Neuronal stem cell (in vitro differentiated cells): ENCODE measurements around the gene TULP1.

ENCODE experiments used
- DNase-seq: peaks from one replicate; pipeline ENCODE4 v3.0.0-alpha.2; 2013; ENCODE audit warnings: low spot score
- H2AFZ ChIP-seq: one replicate; pipeline ENCODE4 v1.6.1; 2013; ENCODE audit warnings: mild to moderate bottlenecking, low read length, inconsistent platforms
- H2AK5ac ChIP-seq: 2 replicates; pipeline ENCODE4 v1.6.1; 2013; ENCODE audit warnings: low read depth, mild to moderate bottlenecking, inconsistent platforms, low read length, moderate library complexity, mixed read lengths
- H2BK120ac ChIP-seq: 2 replicates; pipeline ENCODE4 v1.6.1; 2013; ENCODE audit warnings: low read depth, mild to moderate bottlenecking, inconsistent platforms, low read length, moderate library complexity, mixed read lengths
- H2BK12ac ChIP-seq: one replicate; pipeline ENCODE4 v1.6.1; 2013; ENCODE audit warnings: low read length, inconsistent platforms
- H2BK15ac ChIP-seq: 2 replicates; pipeline ENCODE4 v1.6.1; 2013; ENCODE audit warnings: mild to moderate bottlenecking, low read length, inconsistent platforms, mixed read lengths
- H2BK5ac ChIP-seq: one replicate; pipeline ENCODE4 v1.6.1; 2013; ENCODE audit warnings: inconsistent platforms, mild to moderate bottlenecking, low read length, moderate library complexity
- H3K14ac ChIP-seq: one replicate; pipeline ENCODE4 v1.6.1; 2013; ENCODE audit warnings: low read length, inconsistent platforms
- H3K18ac ChIP-seq: 2 replicates; pipeline ENCODE4 v1.6.1; 2013; ENCODE audit warnings: low read length, inconsistent platforms
- H3K23ac ChIP-seq: 2 replicates; pipeline ENCODE4 v1.6.1; 2013; ENCODE audit warnings: low read depth, mild to moderate bottlenecking, mixed read lengths, low read length, inconsistent platforms; ENCODE audit not compliant: poor library complexity
- H3K27ac ChIP-seq: replicated peaks from 3 replicates; pipeline ENCODE4 v1.5.1; 2013; ENCODE audit warnings: low read length, inconsistent platforms
- H3K27me3 ChIP-seq, 3 experiments: 2 replicates each; pipeline ENCODE4 v1.6.1; 2013; ENCODE audit warnings: low read length in 3 of 3, mild to moderate bottlenecking in 2 of 3, inconsistent platforms in 1 of 3, low read depth in 1 of 3, mixed read lengths in 1 of 3, moderate library complexity in 1 of 3; ENCODE audit not compliant: control insufficient read depth in 3 of 3, insufficient read depth in 3 of 3
- H3K36me3 ChIP-seq, 2 donors: replicated peaks in 1 of 2; 2 replicates each; pipeline ENCODE4 v1.6.1; 2013; ENCODE audit warnings: low read length in 2 of 2; ENCODE audit not compliant: control insufficient read depth in 2 of 2, insufficient read depth in 2 of 2
- H3K4ac ChIP-seq: 2 replicates; pipeline ENCODE4 v1.6.1; 2013; ENCODE audit warnings: inconsistent platforms, mild to moderate bottlenecking, low read length, moderate library complexity
- H3K4me1 ChIP-seq, 2 donors: 1 replicate in 1 of 2; 2 replicates in 1 of 2; pipeline ENCODE4 v1.6.1; 2013; ENCODE audit warnings: low read length in 2 of 2, low read depth in 1 of 2; ENCODE audit not compliant: control insufficient read depth in 2 of 2, insufficient read depth in 1 of 2
- H3K4me2 ChIP-seq: one replicate; pipeline ENCODE4 v1.6.1; 2013; ENCODE audit warnings: mild to moderate bottlenecking, low read length, inconsistent platforms; ENCODE audit not compliant: insufficient read depth, poor library complexity, severe bottlenecking
- H3K4me3 ChIP-seq, 2 donors: 2 replicates each; pipeline ENCODE4 v1.5.1; 2013; ENCODE audit warnings: low read length in 2 of 2, mild to moderate bottlenecking in 2 of 2, inconsistent platforms in 1 of 2, moderate library complexity in 1 of 2
- H3K79me1 ChIP-seq: one replicate; pipeline ENCODE4 v1.6.1; 2013; ENCODE audit warnings: low read depth, mild to moderate bottlenecking, inconsistent platforms, low read length, moderate library complexity
- H3K9ac ChIP-seq: one replicate; pipeline ENCODE4 v1.6.1; 2013; ENCODE audit warnings: mild to moderate bottlenecking, low read depth, low read length, inconsistent platforms; ENCODE audit not compliant: poor library complexity
- H3K9me3 ChIP-seq, 2 donors: replicated peaks in 1 of 2; 2 replicates each; pipeline versions ENCODE3 to v1.6.1; 2013; ENCODE audit warnings: low read length in 2 of 2, mild to moderate bottlenecking in 2 of 2, inconsistent platforms in 1 of 2, low read depth in 1 of 2, mixed read lengths in 1 of 2, moderate library complexity in 1 of 2; ENCODE audit not compliant: control insufficient read depth in 2 of 2, insufficient read depth in 1 of 2
- H4K8ac ChIP-seq: one replicate; pipeline ENCODE4 v1.6.1; 2013; ENCODE audit warnings: low read depth, mild to moderate bottlenecking, inconsistent platforms, low read length, moderate library complexity
- H4K91ac ChIP-seq: one replicate; pipeline ENCODE4 v1.6.1; 2013; ENCODE audit warnings: low read length, low read depth, mild to moderate bottlenecking, inconsistent platforms; ENCODE audit not compliant: poor library complexity
- WGBS, 2 donors: extraction: QIAGEN DNeasy Blood & Tissue Kit; methylation state at CpG; one replicate each; pipeline ENCODE4 v1.1.7; 2013; ENCODE audit warnings: missing lambda C conversion rate in 2 of 2, mixed read lengths in 1 of 2; ENCODE audit not compliant: insufficient read length in 2 of 2, insufficient replicate concordance in 1 of 2; ENCODE audit errors: extremely low coverage in 2 of 2; 5-methylcytosine and 5-hydroxymethylcytosine counted together

Gene TULP1

DNA sequence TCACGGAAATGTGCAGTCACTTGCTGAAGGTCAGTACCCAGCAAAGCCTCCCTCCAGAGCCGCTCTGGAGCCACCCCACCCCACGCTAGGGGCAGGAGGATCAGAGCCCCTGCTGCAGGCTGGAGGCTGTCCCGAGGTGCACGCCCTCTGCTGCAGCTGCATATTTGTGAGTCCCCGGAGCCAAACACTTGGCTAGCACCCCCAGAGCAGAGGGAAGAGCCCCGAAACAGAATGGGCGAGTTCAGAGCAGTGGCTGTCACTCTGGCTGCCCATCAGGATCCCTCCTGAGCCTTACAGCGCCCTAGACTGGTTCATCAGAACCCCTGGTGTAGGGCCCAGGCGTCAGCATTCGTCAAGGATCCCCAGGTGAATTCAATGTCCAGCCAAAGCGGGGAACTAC, 9.5 kb upstream of the TULP1 start:
- Histone ChIP-seq H3K79me1 (no peaks in the 10 kb centered on the region), H3K9ac (no peak overlapping the region), H2BK12ac (no peak overlapping the region), H3K4ac (no peak overlapping the region), H3K4me2 (no peak overlapping the region), H3K4me1 (peaks cover 5% of the 10 kb centered on the region in 2 donors), H3K14ac (no peak overlapping the region), H2AFZ (peak overlapping the region; percentile 88), H4K8ac (no peak overlapping the region), H2BK120ac (no peak overlapping the region), H2BK5ac (no peak overlapping the region), H3K4me3 (no peak overlapping the region), H2AK5ac (no peak overlapping the region), H4K91ac (no peak overlapping the region), H3K27ac (no peak overlapping the region), H3K9me3 (no peaks in the 10 kb centered on the region), H3K23ac (no peak overlapping the region), H2BK15ac (no peak overlapping the region), H3K36me3 (no peaks in the 10 kb centered on the region), H3K18ac (no peak overlapping the region), H3K27me3 (no peaks in the 10 kb centered on the region)
- no CpG with 5 or more reads among the region's 12 CpGs for WGBS, 2 donors
- DNase-seq = no peak

DNA sequence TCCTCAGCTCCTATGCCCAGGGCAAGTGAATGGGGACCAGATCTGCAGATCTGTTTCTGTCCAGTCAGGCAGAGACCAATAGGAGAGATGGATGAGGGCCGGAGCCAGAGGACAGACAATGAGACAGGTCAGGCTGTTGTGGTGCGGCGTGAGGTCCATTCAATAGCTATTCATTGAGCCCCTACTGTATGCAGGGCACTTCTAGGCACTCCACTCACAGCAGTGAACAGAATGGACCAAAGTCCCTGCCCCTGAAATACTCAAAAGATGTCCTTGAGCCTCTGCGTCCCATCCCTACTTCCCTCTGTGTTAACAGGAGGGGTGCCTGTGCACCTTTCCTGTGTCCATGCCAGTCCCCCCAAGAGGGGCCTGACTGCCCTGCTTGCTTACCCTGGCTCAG, 8.5 kb upstream of the TULP1 start:
- Histone ChIP-seq H4K8ac (no peak overlapping the region), H3K9me3 (no peaks in the 10 kb centered on the region), H3K36me3 (no peaks in the 10 kb centered on the region), H3K4me3 (no peak overlapping the region), H2BK12ac (no peak overlapping the region), H2AK5ac (peak overlapping the region; percentile 69), H3K18ac (peak overlapping the region; percentile 88), H4K91ac (no peak overlapping the region), H2BK120ac (no peak overlapping the region), H3K4me2 (no peak overlapping the region), H3K9ac (no peak overlapping the region), H3K27me3 (no peaks in the 10 kb centered on the region), H3K27ac (no peak overlapping the region), H2AFZ (peak overlapping the region; percentile 69), H3K4me1 (peaks cover 5% of the 10 kb centered on the region in 2 donors), H3K4ac (no peak overlapping the region), H3K23ac (no peak overlapping the region), H3K14ac (no peak overlapping the region), H3K79me1 (no peaks in the 10 kb centered on the region), H2BK5ac (no peak overlapping the region), H2BK15ac (no peak overlapping the region)
- WGBS, 2 donors = no CpG with 5 or more reads among the region's 4 CpGs
- no peak for DNase-seq

DNA sequence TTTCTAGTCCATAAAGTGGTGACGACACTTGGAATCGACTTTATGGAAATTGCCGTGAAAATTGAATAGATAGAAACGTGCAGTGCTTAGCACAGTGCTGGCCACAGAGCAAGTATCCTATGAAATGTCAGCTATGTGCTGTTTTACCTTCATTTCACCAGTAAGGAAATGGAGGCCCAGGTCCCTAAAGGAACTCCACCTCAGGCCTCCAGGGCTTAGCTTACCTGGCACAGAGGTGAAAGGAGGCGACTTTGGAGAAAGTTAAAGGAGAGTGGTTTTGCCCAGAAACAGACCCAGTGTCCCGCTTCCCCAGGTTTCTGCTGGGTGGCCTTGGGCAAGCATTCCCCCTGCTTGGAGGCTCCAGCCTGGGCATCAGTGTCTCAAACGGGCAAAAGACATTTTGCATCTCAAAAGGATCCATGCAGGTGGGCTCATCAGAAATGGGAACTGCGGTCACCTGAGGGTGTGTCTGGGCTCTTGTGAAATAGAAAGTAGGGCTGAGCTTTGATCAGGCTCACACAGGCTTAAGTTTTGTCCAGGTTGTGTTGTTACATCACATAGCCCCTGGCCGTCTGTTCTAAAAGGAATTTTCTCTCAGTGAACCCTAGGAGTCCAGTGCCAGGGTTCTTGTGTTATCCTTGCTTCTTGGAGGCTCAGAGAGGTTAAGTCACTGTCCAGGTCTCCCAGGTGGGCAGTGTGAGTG, 6.8 kb upstream of the TULP1 start:
- Histone ChIP-seq H3K14ac (no peak overlapping the region), H2BK5ac (no peak overlapping the region), H2BK12ac (no peak overlapping the region), H3K79me1 (no peaks in the 10 kb centered on the region), H3K27me3 (no peaks in the 10 kb centered on the region), H3K36me3 (no peaks in the 10 kb centered on the region), H3K4ac (no peak overlapping the region), H3K4me3 (no peak overlapping the region), H3K27ac (no peak overlapping the region), H3K18ac (peak overlapping the region; percentile 20), H3K9ac (no peak overlapping the region), H3K9me3 (no peaks in the 10 kb centered on the region), H2AFZ (no peak overlapping the region), H4K91ac (no peak overlapping the region), H2BK15ac (peak overlapping the region; percentile 31), H3K4me2 (no peak overlapping the region), H3K23ac (no peak overlapping the region), H2AK5ac (peak overlapping the region; percentile 86), H2BK120ac (no peak overlapping the region), H4K8ac (no peak overlapping the region), H3K4me1 (peaks cover 5% of the 10 kb centered on the region in 2 donors)
- DNase-seq = no peak
- no CpG with 5 or more reads among the region's 9 CpGs for WGBS, 2 donors

DNA sequence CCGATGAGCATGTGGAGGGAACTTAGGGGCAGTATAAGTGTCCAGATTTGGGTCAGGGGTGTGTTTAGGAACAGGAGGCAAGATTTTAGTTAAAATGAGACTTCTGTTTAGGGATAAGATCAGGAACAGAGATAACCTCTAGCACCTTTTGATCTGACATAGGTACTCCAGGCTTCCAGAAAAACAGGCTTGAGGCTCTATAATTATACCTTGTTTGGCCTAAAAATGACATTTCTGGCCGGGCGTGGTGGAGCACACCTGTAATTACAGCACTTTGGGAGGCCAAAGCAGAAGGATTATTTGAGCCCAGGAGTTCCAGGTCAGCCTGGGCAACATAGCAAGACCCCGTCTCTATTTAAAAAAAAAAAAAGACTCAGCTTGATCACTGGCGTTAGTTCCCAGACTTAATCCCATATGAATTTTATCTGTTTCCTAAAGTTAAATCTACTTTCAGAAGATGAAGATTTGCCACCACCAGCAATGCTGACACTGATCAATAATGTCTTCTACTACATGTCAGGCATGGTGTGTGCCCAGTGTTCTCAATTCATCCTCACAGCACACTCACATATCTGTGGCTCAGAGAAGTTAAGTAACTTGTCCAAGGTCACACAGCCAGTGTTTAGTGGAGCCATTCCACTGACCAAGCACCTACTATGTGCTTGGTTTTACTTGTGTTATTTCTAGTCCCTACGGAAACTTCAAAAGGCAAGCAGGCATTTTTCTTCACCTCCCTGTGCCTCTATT, 6.0 kb upstream of the TULP1 start:
- no CpG with 5 or more reads among the region's 6 CpGs for WGBS, 2 donors
- H3K4ac ChIP-seq = no peak overlapping the region
- no peak overlapping the region for H4K8ac ChIP-seq
- H4K91ac ChIP-seq = no peak overlapping the region
- no peak overlapping the region for H3K4me2 ChIP-seq
- no peak for DNase-seq
- H3K14ac ChIP-seq = no peak overlapping the region
- H2AK5ac ChIP-seq = no peak overlapping the region
- H3K27me3 ChIP-seq = no peaks in the 10 kb centered on the region
- no peak overlapping the region for H2BK15ac ChIP-seq
- H3K4me3 ChIP-seq = no peak overlapping the region
- H3K36me3 ChIP-seq = no peaks in the 10 kb centered on the region
- no peak overlapping the region for H2BK120ac ChIP-seq
- no peak overlapping the region for H3K18ac ChIP-seq
- no peak overlapping the region for H3K23ac ChIP-seq
- H2AFZ ChIP-seq = no peak overlapping the region
- H3K4me1 ChIP-seq = peaks cover 5% of the 10 kb centered on the region in 2 donors
- H3K9ac ChIP-seq = no peak overlapping the region
- no peak overlapping the region for H2BK5ac ChIP-seq
- H2BK12ac ChIP-seq = no peak overlapping the region
- no peaks in the 10 kb centered on the region for H3K79me1 ChIP-seq
- H3K9me3 ChIP-seq = no peaks in the 10 kb centered on the region
- no peak overlapping the region for H3K27ac ChIP-seq
